Thyroid gland (tissue), 4 donors: Measurements from ENCODE around the gene NEDD4L. TPM values are rescaled to one million over a fixed set of nuclear protein-coding genes. Genes with fewer than 3 reads are reported as not detected.

Experiments used
- DNase-seq, 2 donors: peaks; one replicate each; pipeline ENCODE4 v3.0.0-alpha.2; 2019
- H3K27ac ChIP-seq, 3 donors: fragments of 200-600 bp; sonication (generic); 1 replicate in 2 of 3; 2 replicates in 1 of 3; pipeline ENCODE4 v1.5.1; 2016 to 2019; ENCODE audit warnings: mild to moderate bottlenecking in 1 of 3, moderate library complexity in 1 of 3
- H3K27me3 ChIP-seq: fragments of 200-600 bp; sonication (generic); one replicate; pipeline ENCODE4 v1.5.1; 2019
- H3K36me3 ChIP-seq, 2 donors: fragments of 200-600 bp; sonication (generic); one replicate each; pipeline ENCODE4 v1.5.1; 2016 to 2019
- H3K4me1 ChIP-seq, 2 donors: fragments of 200-600 bp; sonication (generic); one replicate each; pipeline ENCODE4 v1.5.1; 2017 to 2019
- H3K4me3 ChIP-seq, 3 donors: fragments of 200-600 bp; sonication (generic); replicated peaks in 1 of 3; 1 replicate in 2 of 3; 2 replicates in 1 of 3; pipeline ENCODE4 v1.5.1; 2016; ENCODE audit warnings: mild to moderate bottlenecking in 1 of 3
- H3K9me3 ChIP-seq: fragments of 200-600 bp; sonication (generic); one replicate; pipeline ENCODE4 v1.5.1; 2017
- POLR2A ChIP-seq, 2 donors: fragments of 450-650 bp; IDR thresholded peaks; one replicate each; pipeline ENCODE4 v1.6.1; 2017; ENCODE audit warnings: antibody characterized with exemption in 2 of 2, mild to moderate bottlenecking in 2 of 2, moderate library complexity in 1 of 2
- WGBS, 2 donors: methylation state at CpG; one replicate each; pipeline ENCODE4 v1.1.5; 2017; 5-methylcytosine and 5-hydroxymethylcytosine counted together
- intact Hi-C: fragments of 100-400 bp; cut with DNase I; formaldehyde crosslinking; loops from one replicate; pipeline ENCODE4 v1.15.1; 2023
- total RNA-seq, 4 donors: library from RNA; depleted of rRNA; stranded (reverse); fragments of >200 nt; gene quantifications; one replicate each; pipeline ENCODE4 v1.2.3, GENCODE V29; 2016
- TF ChIP-seq, protein P1 (sequence below), 6 experiments: fragments of 200-600 bp in 3 of 6; fragments of 450-650 bp in 3 of 6; sonication (generic) in 3 of 6; IDR thresholded peaks; one replicate each; pipeline ENCODE4 v1.5.1; 2016 to 2019; ENCODE audit warnings: antibody characterized with exemption in 6 of 6, mild to moderate bottlenecking in 2 of 6, inconsistent platforms in 1 of 6, moderate library complexity in 1 of 6

NEDD4L gene
- total RNA-seq, 4 donors from 2014 or later, result 61.5 to 105 (median 78.0) TPM

DNA sequence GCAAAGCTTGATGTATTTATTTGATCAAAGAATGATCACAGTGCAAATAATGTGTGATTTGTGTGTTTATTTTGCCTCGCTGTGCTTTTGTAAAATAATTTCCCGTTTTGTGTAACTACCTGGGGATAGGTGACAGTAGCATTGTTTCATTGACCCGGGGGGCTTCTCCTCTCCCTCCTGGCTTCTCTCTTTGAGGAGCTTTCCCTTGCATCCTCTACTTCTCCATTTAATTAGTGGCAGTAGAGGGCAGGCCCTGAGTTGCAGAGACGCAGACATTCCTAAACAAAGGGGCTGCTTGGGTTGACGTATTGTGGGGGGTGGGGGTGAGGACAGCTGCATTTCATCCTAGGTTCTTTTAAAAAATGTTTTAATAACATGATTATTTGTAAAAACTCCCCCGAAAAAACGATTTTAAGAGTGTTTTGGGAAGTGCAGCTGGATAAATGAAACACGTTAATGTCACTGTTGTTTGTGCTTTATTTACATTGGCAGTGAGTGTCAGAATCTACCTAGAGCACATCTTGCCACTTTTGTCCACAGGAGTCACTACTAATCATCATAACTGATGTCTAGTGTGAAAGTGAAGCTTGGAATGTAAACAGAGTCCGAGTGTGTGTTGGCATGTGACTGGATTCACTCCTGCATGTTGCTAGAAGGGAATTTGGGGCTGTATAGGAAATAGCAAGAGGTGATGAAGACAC is 2.2 kb downstream of the NEDD4L start:
- Histone ChIP-seq H3K36me3 (no peaks in the 10 kb centered on the region), H3K4me1 (peaks cover 22 to 33% of the 10 kb centered on the region in 2 donors), H3K4me3 (peak overlapping the region in 2 of 3 donors; percentile 67 to 84), H3K9me3 (no peaks in the 10 kb centered on the region), H3K27me3 (no peaks in the 10 kb centered on the region), H3K27ac (peak overlapping the region; percentile 36 to 93 (median 88))
- 35 to 42% methylated on average over 9 of the region's 9 CpGs for WGBS, 2 donors
- intact Hi-C loops, result loop anchor here (10.0 kb wide), 1 partner anchor 269 kb away; no protein-coding TSS in a partner anchor
- TF ChIP-seq POLR2A (IDR thresholded peaks at IDR 0.05), result no peak
- TF ChIP-seq, protein P1, sequence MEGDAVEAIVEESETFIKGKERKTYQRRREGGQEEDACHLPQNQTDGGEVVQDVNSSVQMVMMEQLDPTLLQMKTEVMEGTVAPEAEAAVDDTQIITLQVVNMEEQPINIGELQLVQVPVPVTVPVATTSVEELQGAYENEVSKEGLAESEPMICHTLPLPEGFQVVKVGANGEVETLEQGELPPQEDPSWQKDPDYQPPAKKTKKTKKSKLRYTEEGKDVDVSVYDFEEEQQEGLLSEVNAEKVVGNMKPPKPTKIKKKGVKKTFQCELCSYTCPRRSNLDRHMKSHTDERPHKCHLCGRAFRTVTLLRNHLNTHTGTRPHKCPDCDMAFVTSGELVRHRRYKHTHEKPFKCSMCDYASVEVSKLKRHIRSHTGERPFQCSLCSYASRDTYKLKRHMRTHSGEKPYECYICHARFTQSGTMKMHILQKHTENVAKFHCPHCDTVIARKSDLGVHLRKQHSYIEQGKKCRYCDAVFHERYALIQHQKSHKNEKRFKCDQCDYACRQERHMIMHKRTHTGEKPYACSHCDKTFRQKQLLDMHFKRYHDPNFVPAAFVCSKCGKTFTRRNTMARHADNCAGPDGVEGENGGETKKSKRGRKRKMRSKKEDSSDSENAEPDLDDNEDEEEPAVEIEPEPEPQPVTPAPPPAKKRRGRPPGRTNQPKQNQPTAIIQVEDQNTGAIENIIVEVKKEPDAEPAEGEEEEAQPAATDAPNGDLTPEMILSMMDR (IDR thresholded peaks at IDR 0.05), result no peak
- no peak for DNase-seq

DNA sequence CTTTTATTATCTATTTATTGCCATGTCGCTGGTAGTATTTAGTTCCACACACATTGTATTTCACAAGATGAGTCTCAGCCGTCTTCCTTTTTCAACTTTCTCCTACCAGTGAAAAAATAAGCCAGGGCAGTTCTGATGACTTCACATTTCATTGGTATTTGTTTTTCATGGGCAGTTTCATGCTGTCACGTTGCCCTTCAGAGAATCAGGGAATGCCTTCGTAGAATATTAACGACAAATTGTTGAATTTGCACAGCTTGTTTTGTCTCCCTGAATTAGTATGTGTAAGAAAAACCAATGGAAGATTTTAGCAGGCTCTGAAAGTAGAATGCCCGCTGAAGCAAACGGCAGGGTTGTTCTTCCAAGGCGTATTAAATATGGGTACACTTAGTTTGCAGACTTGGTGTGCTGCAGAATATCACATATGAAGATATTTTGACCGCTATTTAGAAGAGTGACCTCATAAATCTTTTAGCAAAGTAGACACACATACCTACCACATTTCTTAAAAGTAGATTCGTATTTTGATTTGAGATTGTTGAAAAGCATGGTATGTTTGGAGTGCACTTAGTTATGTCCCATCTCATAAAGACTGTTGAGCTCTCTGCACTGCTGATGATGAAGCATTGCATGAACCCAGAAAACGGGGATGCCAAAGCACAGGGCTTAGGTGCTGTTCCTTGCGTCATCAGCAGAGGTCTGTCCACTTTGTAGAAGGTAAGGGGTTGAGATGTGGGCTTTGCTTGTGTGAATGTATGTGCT is 2.9 kb downstream of the NEDD4L start:
- TF ChIP-seq, protein P1 (IDR thresholded peaks at IDR 0.05), result no peak
- peak in 1 of 2 donors; percentile 11 for TF ChIP-seq POLR2A (IDR thresholded peaks at IDR 0.05)
- Histone ChIP-seq H3K4me3 (no peak overlapping the region), H3K9me3 (no peaks in the 10 kb centered on the region), H3K27me3 (no peaks in the 10 kb centered on the region), H3K4me1 (peaks cover 24 to 33% of the 10 kb centered on the region in 2 donors), H3K27ac (peak overlapping the region; percentile 36 to 93 (median 88)), H3K36me3 (no peaks in the 10 kb centered on the region)
- 66 to 70% methylated on average over 12 of the region's 12 CpGs for WGBS, 2 donors
- DNase-seq, result no peak
- intact Hi-C loops, result loop anchor here (10.0 kb wide), 1 partner anchor 268 kb away; no protein-coding TSS in a partner anchor

DNA sequence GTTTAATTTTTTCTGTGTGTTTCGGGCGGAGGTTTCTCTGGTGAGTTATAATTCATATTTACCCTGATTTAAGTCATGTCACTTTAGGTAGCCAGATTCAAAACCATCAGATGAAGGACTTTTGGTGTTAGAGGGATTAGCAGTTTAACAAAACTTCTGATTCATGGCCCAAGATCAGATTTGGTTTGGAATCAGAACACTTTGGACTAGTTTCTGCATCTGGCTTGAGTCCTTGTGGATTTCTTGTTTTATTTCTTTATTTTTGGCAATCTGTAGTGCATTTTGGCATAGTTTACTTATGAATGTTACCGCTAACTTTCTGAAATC is 3.5 kb downstream of the NEDD4L start:
- H3K4me1 ChIP-seq, result peaks cover 25 to 33% of the 10 kb centered on the region in 2 donors
- DNase-seq, result no peak
- peak overlapping the region in 2 of 3 donors; percentile 88 to 93 for H3K27ac ChIP-seq
- TF ChIP-seq POLR2A (IDR thresholded peaks at IDR 0.05), result no peak
- TF ChIP-seq, protein P1 (IDR thresholded peaks at IDR 0.05), result no peak
- intact Hi-C loops, result loop anchor here (10.0 kb wide), 1 partner anchor 267 kb away; no protein-coding TSS in a partner anchor
- no peaks in the 10 kb centered on the region for H3K27me3 ChIP-seq
- WGBS, 2 donors, result 86 to 87% methylated on average over 3 of the region's 3 CpGs
- no peaks in the 10 kb centered on the region for H3K36me3 ChIP-seq
- no peak overlapping the region for H3K4me3 ChIP-seq
- H3K9me3 ChIP-seq, result no peaks in the 10 kb centered on the region

DNA sequence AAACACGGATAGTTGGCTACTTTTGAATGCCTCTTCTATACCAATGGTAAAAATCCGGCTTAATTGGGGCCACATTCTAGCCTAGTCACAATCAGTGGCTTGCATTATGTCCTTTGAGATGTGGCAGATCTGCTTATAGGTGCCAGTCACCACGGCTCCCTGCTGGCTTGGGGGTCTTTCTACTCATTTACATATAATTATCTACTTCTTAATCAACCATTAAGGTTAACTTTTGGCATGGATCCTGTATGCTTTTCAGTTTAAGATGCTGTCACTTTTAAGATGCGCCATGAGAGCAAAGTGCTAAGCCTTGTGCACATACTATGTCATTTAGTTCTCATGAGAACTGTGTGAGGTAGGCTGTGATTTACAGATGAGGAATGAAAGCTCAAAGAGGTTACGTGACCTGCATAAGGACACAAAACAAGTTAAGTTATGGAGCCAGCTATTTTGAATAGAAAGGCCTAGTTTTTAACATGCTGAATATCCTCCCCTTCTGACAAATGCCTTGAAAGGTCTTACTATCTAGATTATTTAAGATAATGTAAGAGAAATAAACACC is 4.1 kb downstream of the NEDD4L start:
- no peak overlapping the region for H3K4me3 ChIP-seq
- H3K36me3 ChIP-seq, result no peaks in the 10 kb centered on the region
- intact Hi-C loops, result loop anchor here (10.0 kb wide), 1 partner anchor 267 kb away; no protein-coding TSS in a partner anchor
- no peak overlapping the region for H3K27ac ChIP-seq
- no peaks in the 10 kb centered on the region for H3K27me3 ChIP-seq
- 94 to 97% methylated on average over 5 of the region's 5 CpGs for WGBS, 2 donors
- DNase-seq, result no peak
- peaks cover 21 to 28% of the 10 kb centered on the region in 2 donors for H3K4me1 ChIP-seq
- TF ChIP-seq, protein P1 (IDR thresholded peaks at IDR 0.05), result no peak
- TF ChIP-seq POLR2A (IDR thresholded peaks at IDR 0.05), result no peak
- no peaks in the 10 kb centered on the region for H3K9me3 ChIP-seq
